DOHH2 (cell line): ENCODE data around the gene SIPA1L3.

ENCODE experiments used
- H3F3A ChIP-seq: fragments of 200-600 bp; sonication (generic), shearing (Covaris generic); 2 replicates; pipeline ENCODE4 v1.6.0; 2016; ENCODE audit warnings: antibody characterized with exemption, mild to moderate bottlenecking; ENCODE audit not compliant: control insufficient read depth, insufficient read depth
- H3K27ac ChIP-seq: fragments of 200-600 bp; sonication (generic); 2 replicates; pipeline ENCODE4 v1.5.1; 2014; ENCODE audit warnings: low read depth, mild to moderate bottlenecking, low read length, moderate library complexity
- H3K27me3 ChIP-seq: fragments of 200-600 bp; sonication (generic); 2 replicates; pipeline ENCODE4 v1.6.1; 2014; ENCODE audit warnings: mild to moderate bottlenecking, low read length, mixed read lengths; ENCODE audit not compliant: control insufficient read depth
- H3K36me3 ChIP-seq: fragments of 200-600 bp; sonication (generic); 2 replicates; pipeline ENCODE4 v1.6.1; 2014; ENCODE audit warnings: mild to moderate bottlenecking, low read length, moderate library complexity, mixed read lengths; ENCODE audit not compliant: control insufficient read depth
- H3K4me1 ChIP-seq: fragments of 200-600 bp; sonication (generic); 2 replicates; pipeline ENCODE4 v1.6.1; 2014; ENCODE audit warnings: mild to moderate bottlenecking, low read length, mixed read lengths; ENCODE audit not compliant: control insufficient read depth
- H3K4me2 ChIP-seq: fragments of 200-600 bp; sonication (generic); 2 replicates; pipeline ENCODE4 v1.6.0; 2014; ENCODE audit warnings: mild to moderate bottlenecking, low read length, moderate library complexity
- H3K4me3 ChIP-seq: fragments of 200-600 bp; sonication (generic); 2 replicates; pipeline ENCODE4 v1.5.1; 2014; ENCODE audit warnings: mild to moderate bottlenecking, low read length, mixed read lengths
- H3K79me2 ChIP-seq: fragments of 200-600 bp; sonication (generic); 2 replicates; pipeline ENCODE4 v1.6.1; 2014; ENCODE audit warnings: mild to moderate bottlenecking, low read length, mixed read lengths; ENCODE audit not compliant: control insufficient read depth
- H3K9me2 ChIP-seq: fragments of 200-600 bp; sonication (generic); replicated peaks from 2 replicates; pipeline ENCODE4 v1.6.1; 2014; ENCODE audit warnings: mild to moderate bottlenecking, low read length, mixed read lengths; ENCODE audit not compliant: control insufficient read depth
- H3K9me3 ChIP-seq: fragments of 200-600 bp; sonication (generic); 2 replicates; pipeline ENCODE4 v1.6.1; 2014; ENCODE audit warnings: antibody characterized with exemption, low read length, mixed read lengths; ENCODE audit not compliant: control insufficient read depth, insufficient read depth
- H4K20me1 ChIP-seq: fragments of 200-600 bp; sonication (generic); 2 replicates; pipeline ENCODE4 v1.6.0; 2014; ENCODE audit warnings: low read depth, mild to moderate bottlenecking, antibody characterized with exemption, low read length, moderate library complexity; ENCODE audit not compliant: control insufficient read depth, insufficient read depth
- EZH2phosphoT487 ChIP-seq: fragments of 200-600 bp; sonication (generic); IDR thresholded peaks from 2 replicates; pipeline ENCODE4 v1.6.1; 2017; ENCODE audit warnings: borderline replicate concordance, mild to moderate bottlenecking, antibody characterized with exemption, low read length, moderate library complexity, mixed read lengths
- TF ChIP-seq, protein P1 (sequence below): fragments of 200-600 bp; sonication (generic); IDR thresholded peaks from one replicate; pipeline ENCODE4 v1.5.1; 2014; ENCODE audit warnings: antibody characterized with exemption, mild to moderate bottlenecking, low read depth, low read length; ENCODE audit not compliant: poor library complexity, severe bottlenecking

The SIPA1L3 gene

DNA sequence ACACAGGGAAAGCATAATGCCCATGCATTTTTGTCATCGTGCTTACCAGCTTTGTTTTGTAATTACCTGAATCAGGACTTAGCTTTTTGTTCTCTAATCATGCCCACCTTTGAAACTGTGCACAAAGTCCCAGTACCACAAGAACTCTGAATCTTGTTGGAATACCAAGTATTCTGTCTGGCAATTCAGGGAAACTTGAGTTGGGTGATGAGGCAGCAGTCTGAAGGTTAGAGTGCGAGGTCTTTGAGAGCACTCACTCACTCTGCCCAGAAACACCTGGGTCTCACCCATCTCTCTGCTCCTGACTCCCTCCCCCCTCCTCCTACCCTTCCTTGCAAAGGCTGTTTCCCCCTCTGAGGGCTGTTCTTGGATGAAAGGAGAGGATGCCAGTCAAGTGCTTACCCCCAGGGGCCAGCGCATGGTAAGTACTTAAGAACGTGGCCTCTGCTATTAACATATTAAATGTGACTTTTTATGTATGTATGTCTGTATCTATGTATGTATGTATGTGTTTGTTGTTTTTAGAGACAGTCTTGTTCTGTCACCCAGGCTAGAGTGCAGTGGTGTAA is 22.4 kb downstream of the SIPA1L3 start:
- TF ChIP-seq, protein P1, sequence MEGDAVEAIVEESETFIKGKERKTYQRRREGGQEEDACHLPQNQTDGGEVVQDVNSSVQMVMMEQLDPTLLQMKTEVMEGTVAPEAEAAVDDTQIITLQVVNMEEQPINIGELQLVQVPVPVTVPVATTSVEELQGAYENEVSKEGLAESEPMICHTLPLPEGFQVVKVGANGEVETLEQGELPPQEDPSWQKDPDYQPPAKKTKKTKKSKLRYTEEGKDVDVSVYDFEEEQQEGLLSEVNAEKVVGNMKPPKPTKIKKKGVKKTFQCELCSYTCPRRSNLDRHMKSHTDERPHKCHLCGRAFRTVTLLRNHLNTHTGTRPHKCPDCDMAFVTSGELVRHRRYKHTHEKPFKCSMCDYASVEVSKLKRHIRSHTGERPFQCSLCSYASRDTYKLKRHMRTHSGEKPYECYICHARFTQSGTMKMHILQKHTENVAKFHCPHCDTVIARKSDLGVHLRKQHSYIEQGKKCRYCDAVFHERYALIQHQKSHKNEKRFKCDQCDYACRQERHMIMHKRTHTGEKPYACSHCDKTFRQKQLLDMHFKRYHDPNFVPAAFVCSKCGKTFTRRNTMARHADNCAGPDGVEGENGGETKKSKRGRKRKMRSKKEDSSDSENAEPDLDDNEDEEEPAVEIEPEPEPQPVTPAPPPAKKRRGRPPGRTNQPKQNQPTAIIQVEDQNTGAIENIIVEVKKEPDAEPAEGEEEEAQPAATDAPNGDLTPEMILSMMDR = no peak
- TF ChIP-seq EZH2phosphoT487 = no peak
- H3K36me3 ChIP-seq = peaks cover 36% of the 10 kb centered on the region
- H3K27me3 ChIP-seq = no peaks in the 10 kb centered on the region
- peak overlapping the region; percentile 72 for H3K4me2 ChIP-seq
- H3K9me2 ChIP-seq = no peaks in the 10 kb centered on the region
- no peaks in the 10 kb centered on the region for H4K20me1 ChIP-seq
- peaks cover 98% of the 10 kb centered on the region for H3K4me1 ChIP-seq
- H3K9me3 ChIP-seq = no peaks in the 10 kb centered on the region
- H3K79me2 ChIP-seq = peaks cover 89% of the 10 kb centered on the region
- H3K4me3 ChIP-seq = peak overlapping the region; percentile 67
- H3F3A ChIP-seq = peaks cover 38% of the 10 kb centered on the region
- H3K27ac ChIP-seq = peak overlapping the region; percentile 96

DNA sequence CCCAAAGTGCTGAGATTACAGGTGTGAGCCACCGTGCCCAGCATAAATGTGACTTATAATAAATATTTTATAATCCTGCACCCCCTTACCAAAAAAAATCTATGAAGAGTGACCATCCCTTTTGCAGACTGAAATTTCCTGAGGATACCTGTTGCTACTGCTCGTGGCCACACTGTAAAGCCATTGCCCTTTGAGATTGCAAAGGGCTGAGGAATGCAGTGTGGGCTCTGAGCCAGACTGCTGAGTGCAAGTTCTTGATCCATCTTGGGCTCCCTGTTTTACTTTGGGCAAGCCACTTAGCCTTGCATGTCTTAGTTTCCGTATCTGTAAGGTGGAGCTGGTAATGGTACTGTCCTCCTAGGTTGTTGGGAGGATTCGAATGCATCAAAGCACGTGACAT is 23.4 kb downstream of the SIPA1L3 start:
- Histone ChIP-seq H3K9me2 (no peaks in the 10 kb centered on the region), H3K9me3 (no peaks in the 10 kb centered on the region), H3K27me3 (no peaks in the 10 kb centered on the region), H3K27ac (no peak overlapping the region), H4K20me1 (no peaks in the 10 kb centered on the region), H3K4me3 (no peak overlapping the region), H3K4me2 (peak overlapping the region; percentile 80; the same call in 1 of the 2 replicates), H3K4me1 (peaks cover 88% of the 10 kb centered on the region), H3K79me2 (peaks cover 88% of the 10 kb centered on the region), H3F3A (peaks cover 38% of the 10 kb centered on the region), H3K36me3 (peaks cover 32% of the 10 kb centered on the region)
- no peak for TF ChIP-seq EZH2phosphoT487
- TF ChIP-seq, protein P1 = no peak

GRCh38 chr19:37931881-37932655 is 25.1 kb downstream of the SIPA1L3 start:
- H3K36me3 ChIP-seq = peaks cover 44% of the 10 kb centered on the region
- peaks cover 85% of the 10 kb centered on the region for H3K4me1 ChIP-seq
- peak overlapping the region; percentile 80 for H3K4me2 ChIP-seq
- H3K9me2 ChIP-seq = no peaks in the 10 kb centered on the region
- H3K9me3 ChIP-seq = no peaks in the 10 kb centered on the region
- H3K27me3 ChIP-seq = no peaks in the 10 kb centered on the region
- no peak for TF ChIP-seq EZH2phosphoT487
- TF ChIP-seq, protein P1 = peak; percentile 24
- H3K4me3 ChIP-seq = peak overlapping the region; percentile 71
- H3K27ac ChIP-seq = peak overlapping the region; percentile 68
- H4K20me1 ChIP-seq = no peaks in the 10 kb centered on the region
- H3F3A ChIP-seq = peaks cover 28% of the 10 kb centered on the region
- H3K79me2 ChIP-seq = peaks cover 92% of the 10 kb centered on the region
